Mesothelial cell of epicardium (in vitro differentiated cells): ENCODE data around the gene RPL27A. TPM values are rescaled to one million over a fixed set of nuclear protein-coding genes. Genes with fewer than 3 reads are reported as not detected.

Experiments
- DNase-seq, 2 experiments: peaks; one replicate each; pipeline ENCODE4 v3.0.0; 2021; ENCODE audit warnings: low spot score in 2 of 2; ENCODE audit not compliant: unreplicated experiment in 2 of 2
- H3K27ac Mint-ChIP-seq: 2 replicates; pipeline ENCODE4 v1.8.0; 2021; ENCODE audit warnings: mixed read lengths
- H3K27me3 Mint-ChIP-seq: 2 replicates; pipeline ENCODE4 v1.8.0; 2021; ENCODE audit warnings: low read depth, mixed read lengths
- H3K36me3 Mint-ChIP-seq: 2 replicates; pipeline ENCODE4 v1.8.0; 2021; ENCODE audit warnings: mixed read lengths
- H3K4me1 Mint-ChIP-seq: 2 replicates; pipeline ENCODE4 v1.8.0; 2021; ENCODE audit warnings: mixed read lengths
- H3K4me3 Mint-ChIP-seq: 2 replicates; pipeline ENCODE4 v1.8.0; 2021; ENCODE audit warnings: mild to moderate bottlenecking, moderate library complexity, mixed read lengths
- H3K9me3 Mint-ChIP-seq: 2 replicates; pipeline ENCODE4 v1.8.0; 2021; ENCODE audit warnings: mixed read lengths
- CTCF ChIP-seq: fragments of 200-600 bp; sonication (generic); IDR thresholded peaks from one replicate; pipeline ENCODE4 v1.5.0; 2021; ENCODE audit warnings: antibody characterized with exemption; ENCODE audit not compliant: unreplicated experiment
- total RNA-seq: library from RNA; stranded (reverse); gene quantifications from 3 replicates; pipeline ENCODE4 v1.2.1, GENCODE V29; 2021

Gene RPL27A
- total RNA-seq, 1 donor from 2014 or later: 923 TPM

- TF ChIP-seq CTCF: no peak
- Mint-ChIP-seq H3K36me3 (peaks cover 48% of the 10 kb centered on the region), H3K4me3 (no peak overlapping the region), H3K27ac (peak overlapping the region; percentile 4), H3K9me3 (no peaks in the 10 kb centered on the region), H3K27me3 (no peaks in the 10 kb centered on the region), H3K4me1 (no peaks in the 10 kb centered on the region)
- no peak for DNase-seq
Observed at GRCh38 chr11:8701891-8702597, 19.5 kb downstream of the RPL27A start.

- H3K36me3 Mint-ChIP-seq: peaks cover 43% of the 10 kb centered on the region
- no peak overlapping the region for H3K27ac Mint-ChIP-seq
- no peaks in the 10 kb centered on the region for H3K27me3 Mint-ChIP-seq
- no peaks in the 10 kb centered on the region for H3K9me3 Mint-ChIP-seq
- no peak for TF ChIP-seq CTCF
- H3K4me1 Mint-ChIP-seq: no peaks in the 10 kb centered on the region
- H3K4me3 Mint-ChIP-seq: no peak overlapping the region
- no peak for DNase-seq
Observed at GRCh38 chr11:8702598-8702915, 20.0 kb downstream of the RPL27A start.

DNA sequence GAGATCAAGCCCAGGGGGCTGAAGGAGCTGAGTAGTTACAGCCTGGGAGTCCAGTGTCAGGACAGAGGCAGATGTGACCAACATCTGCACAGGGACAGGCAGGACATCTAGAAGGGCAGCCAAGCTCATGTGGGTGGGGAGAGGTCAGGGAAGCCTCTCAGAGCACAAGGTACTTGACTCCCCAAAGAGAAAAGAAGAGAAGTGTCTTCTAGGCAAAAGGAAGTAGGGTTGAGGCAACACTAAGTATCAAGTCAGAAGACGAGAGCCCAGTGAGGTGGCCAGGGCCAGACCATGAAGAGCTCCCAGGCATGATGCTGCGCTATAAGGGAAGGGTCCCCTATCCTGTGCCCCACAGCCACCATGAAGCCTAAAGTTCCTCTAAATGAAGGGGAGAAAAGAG is 21.5 kb downstream of the RPL27A start:
- TF ChIP-seq CTCF: no peak
- no peak for DNase-seq
- H3K36me3 Mint-ChIP-seq: peaks cover 32% of the 10 kb centered on the region
- H3K9me3 Mint-ChIP-seq: no peaks in the 10 kb centered on the region
- H3K27me3 Mint-ChIP-seq: no peaks in the 10 kb centered on the region
- no peak overlapping the region for H3K4me3 Mint-ChIP-seq
- peaks cover 2% of the 10 kb centered on the region for H3K4me1 Mint-ChIP-seq
- H3K27ac Mint-ChIP-seq: no peak overlapping the region

- DNase-seq: no peak
- Mint-ChIP-seq H3K27me3 (no peaks in the 10 kb centered on the region), H3K27ac (no peak overlapping the region), H3K4me1 (peaks cover 2% of the 10 kb centered on the region), H3K36me3 (peaks cover 31% of the 10 kb centered on the region), H3K9me3 (no peaks in the 10 kb centered on the region), H3K4me3 (no peak overlapping the region)
- TF ChIP-seq CTCF: no peak
Observed at GRCh38 chr11:8705146-8705545, 22.6 kb downstream of the RPL27A start.

- H3K27ac Mint-ChIP-seq: no peak overlapping the region
- TF ChIP-seq CTCF: no peak
- no peak overlapping the region for H3K4me3 Mint-ChIP-seq
- no peaks in the 10 kb centered on the region for H3K9me3 Mint-ChIP-seq
- peaks cover 34% of the 10 kb centered on the region for H3K36me3 Mint-ChIP-seq
- H3K27me3 Mint-ChIP-seq: no peaks in the 10 kb centered on the region
- H3K4me1 Mint-ChIP-seq: peaks cover 2% of the 10 kb centered on the region
- DNase-seq: no peak
Observed at GRCh38 chr11:8706673-8707432, 24.3 kb downstream of the RPL27A start.
